ENCODE results near the gene PCSK4.

GRCh38 chr19:1502433-1503088, 12.4 kb upstream of the PCSK4 start:
- TF ChIP-seq CTCF (optimal IDR thresholded peaks at IDR 0.05 in 1 of 3, IDR thresholded peaks at IDR 0.05 in 1 of 3, conservative IDR thresholded peaks at IDR 0.05 in 1 of 3; ENCODE audit: extremely low read depth in 1 of 3, insufficient read depth in 2 of 3, low read length in 3 of 3) (no peak), EZH2 (IDR thresholded peaks at IDR 0.05; ENCODE audit: low read length) (no peak)
